ENCODE measurements around the gene GMDS.

GMDS gene

GRCh38 chr6:2030682-2031244 lies 214.6 kb downstream of the GMDS start:
- no peak for DNase-seq

DNA sequence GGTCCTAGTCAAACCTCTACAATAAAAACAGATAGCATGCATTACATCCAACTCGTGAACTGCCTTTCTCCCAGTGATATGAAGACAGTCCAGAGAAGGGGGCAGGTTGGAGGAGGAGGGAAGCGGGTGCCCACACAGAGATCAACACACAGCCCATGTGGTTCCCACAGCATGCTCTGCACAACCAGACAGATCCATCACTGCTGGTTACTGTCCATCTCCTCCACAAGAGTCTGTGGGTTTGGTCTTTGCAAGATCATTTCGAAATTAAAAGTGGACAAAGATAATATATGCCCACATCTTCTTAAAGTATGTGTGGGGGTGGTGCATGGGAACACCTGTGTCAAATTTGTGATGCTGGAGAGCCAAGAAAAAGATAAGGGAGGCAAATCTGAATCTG lies 215.5 kb downstream of the GMDS start:
- no peak for DNase-seq

DNA sequence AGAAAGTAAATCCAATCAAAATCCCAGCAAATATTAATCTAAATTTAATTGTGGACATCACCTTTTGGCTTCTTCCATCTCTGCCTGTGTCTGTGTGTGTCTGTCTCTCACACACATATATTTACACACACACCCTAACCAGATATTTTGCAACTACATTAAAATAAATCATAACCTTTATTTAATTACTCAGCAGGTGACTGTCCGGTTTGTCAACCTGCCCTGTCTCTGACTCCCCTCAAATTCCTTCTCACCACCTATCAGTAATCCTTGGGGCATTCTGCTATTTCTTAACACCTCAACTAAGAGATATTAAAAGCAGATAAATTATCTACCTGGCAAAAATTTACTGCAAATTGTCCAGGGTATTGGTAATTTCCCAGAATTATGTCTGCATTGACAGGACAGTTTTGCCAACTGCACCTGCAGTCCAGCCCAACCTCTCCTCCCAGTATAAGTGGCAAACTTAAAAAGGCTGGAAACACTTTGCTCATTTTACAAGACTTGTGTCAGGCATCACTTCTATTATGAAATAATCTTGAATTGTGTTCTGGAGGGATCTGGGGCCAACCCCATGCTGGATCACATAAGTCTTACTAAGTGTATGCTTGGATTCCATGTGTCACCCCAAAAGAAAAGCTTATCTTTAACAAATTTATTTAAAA lies 216.1 kb downstream of the GMDS start:
- DNase-seq, result no peak

- no peak for DNase-seq
These were observed 216.9 kb downstream of the GMDS start for GRCh38 chr6:2028457-2029038.

GRCh38 chr6:2026133-2026532 lies 219.3 kb downstream of the GMDS start:
- no peak for DNase-seq

DNA sequence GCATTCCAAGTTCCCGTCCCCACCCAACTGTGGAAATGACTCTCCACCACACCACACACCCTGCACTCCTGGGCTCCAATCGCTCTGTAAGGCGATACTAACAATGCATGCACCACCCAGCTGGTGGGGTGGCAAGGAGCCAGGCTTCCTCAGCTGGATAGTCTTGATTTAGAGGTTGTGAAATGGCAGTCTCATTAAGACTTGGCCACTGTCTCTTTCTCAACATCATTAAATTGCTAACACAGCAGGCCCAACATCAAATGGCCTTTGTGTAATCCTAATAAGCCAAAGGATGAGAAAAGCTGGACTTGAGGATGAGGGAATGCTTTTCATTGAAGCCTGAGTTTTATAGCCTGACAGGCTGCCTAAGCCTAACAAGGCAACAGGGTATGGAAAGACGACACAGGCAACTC lies 223.7 kb downstream of the GMDS start:
- no peak for DNase-seq

DNA sequence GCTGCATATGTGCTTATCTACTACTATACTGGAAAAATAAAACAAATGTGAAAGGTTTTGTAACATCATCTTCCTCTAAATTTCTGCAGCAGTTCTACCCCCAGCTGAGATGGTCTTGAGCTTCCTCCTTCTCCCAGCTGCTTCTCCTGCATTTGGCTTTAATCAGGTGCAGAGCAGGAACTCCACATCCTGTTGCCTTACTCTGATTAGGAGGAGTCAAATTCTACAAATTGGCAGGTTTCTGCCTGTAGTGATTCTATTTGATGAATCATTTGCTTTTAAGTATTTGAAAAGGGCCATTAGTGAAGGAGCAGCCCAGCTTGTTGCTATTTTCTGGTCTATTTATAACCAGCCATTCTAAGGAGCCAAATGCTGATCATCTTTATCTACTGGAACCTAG lies 224.5 kb downstream of the GMDS start:
- no peak for DNase-seq

GRCh38 chr6:2019051-2019450 lies 226.4 kb downstream of the GMDS start:
- DNase-seq, result no peak

- no peak for DNase-seq
These were observed 229.4 kb downstream of the GMDS start for GRCh38 chr6:2016040-2016439.

DNA sequence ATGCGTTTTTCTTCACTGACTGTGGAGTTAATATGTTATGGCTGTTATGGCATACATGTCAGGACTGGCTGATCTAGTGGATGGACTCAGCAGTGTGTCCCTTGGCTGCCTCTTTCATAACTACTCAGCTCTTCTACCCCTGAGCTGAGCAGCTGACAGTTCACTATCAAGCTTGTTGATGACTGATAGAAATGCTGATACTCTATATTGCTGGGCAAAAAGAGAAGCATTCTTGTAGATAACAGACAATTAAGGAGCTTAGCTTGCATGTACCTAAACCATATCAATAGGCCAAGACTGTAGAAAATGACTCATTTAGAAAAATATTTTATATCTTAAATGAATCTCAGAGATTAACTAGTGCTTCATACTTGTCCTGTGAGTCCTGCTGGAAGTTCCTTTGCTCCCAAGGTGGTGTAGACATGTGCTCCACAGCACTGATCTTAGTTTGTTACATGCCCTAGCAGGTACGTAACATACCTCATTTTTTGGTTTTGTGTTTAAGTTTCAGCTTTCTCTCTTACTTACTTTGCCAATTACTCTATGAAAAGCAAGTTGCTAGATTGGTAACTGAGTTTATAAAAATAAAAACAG lies 236.9 kb downstream of the GMDS start:
- DNase-seq, result no peak

DNA sequence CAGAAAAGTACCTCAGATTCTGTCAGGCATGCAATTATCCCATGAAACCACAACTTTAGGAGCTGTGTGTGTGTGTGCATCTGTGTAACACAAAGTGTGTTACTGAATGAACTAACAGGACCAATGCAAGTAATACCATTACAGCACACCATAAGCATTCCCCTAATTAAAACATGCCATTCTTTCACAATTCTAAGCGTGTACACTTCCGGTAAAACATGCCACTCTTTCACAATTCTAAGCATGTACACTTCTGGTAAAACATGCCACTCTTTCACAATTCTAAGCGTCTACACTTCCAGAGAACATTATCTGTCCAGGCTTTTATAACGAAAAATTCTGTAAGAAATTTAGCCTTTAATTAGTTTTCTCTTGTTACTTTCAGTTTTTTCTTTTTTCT lies 238.2 kb downstream of the GMDS start:
- no peak for DNase-seq

GRCh38 chr6:2004888-2005287 lies 240.5 kb downstream of the GMDS start:
- no peak for DNase-seq

DNA sequence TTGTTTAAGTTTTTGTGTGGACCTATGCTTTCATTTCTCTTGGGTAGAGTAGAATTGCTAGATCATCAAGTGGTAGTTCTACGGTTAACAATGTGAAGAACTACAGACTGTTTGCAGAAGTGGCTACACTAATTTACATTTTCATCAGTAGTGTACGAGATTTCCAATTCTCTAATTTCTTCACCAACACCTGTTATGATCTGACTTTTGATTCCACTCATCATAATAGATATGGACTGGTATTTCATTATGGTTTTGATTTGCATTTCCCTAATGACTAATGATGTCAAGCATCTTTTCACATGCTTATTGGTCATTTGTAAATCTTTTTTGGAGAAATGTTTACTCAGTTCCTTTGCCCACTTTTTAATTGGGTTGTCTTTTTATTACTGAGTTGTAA lies 244.4 kb downstream of the GMDS start:
- DNase-seq, result no peak

DNA sequence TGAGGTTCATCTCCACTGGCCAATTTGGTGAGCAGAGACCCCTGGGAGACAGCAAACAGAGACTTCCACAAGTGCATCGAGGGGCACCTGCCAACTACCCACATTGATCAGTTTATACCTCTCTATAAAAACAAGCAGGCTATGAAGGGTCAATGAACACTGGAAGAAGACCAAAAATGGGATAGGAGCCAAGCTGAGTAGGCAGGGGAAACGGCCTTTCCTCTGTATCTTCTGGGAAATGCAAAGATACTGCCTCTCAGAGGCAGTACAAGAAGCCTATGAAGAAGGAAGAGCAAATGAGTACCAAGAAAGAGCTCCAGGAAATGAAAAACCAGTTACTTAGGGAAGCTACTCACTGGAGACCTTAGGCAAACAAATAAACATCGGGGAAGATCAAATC lies 247.7 kb downstream of the GMDS start:
- DNase-seq, result no peak

DNA sequence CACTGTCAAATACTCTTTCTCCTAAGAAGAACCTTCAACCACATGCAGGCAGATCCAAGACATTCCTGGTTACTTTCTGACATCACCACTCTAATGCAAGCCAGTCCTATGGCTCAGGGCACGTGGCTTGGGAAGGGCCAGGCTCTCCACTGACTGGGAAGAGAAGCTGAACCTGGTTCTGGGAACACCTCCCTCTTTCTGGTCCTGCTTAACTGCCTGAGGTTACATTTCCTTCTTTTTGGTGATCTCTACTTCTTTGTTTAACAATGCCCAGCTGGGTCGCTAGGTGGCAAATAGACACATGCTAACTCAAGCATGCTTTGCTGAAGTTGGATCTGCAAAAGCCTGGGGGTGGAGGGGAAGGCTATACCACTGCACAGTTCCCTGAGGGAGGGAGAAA lies 249.8 kb downstream of the GMDS start:
- no peak for DNase-seq

- no peak for DNase-seq
These were observed 252.4 kb downstream of the GMDS start for GRCh38 chr6:1993042-1993441.

GRCh38 chr6:1991332-1991878 lies 254.0 kb downstream of the GMDS start:
- no peak for DNase-seq

DNA sequence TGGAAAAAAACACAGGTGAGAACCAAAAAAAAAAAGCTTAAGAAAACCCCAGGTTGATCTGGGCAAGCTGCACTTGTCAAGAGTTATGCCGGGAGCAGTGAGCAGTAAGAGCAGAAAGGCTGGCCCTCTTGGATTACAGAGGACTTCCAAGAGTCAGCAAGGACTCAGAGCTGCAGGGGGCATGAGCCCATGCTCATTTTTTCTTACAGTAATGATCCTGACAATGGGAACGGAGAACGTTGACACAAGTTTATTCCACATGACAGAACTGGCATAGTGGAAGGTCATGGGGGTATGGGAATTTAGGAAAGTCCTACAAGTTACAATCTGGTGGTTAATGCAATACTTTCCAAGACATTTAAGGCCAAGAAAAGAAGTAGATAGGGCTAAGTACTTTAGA lies 256.6 kb downstream of the GMDS start:
- no peak for DNase-seq

- no peak for DNase-seq
These were observed 257.8 kb downstream of the GMDS start for GRCh38 chr6:1987640-1988039.

DNA sequence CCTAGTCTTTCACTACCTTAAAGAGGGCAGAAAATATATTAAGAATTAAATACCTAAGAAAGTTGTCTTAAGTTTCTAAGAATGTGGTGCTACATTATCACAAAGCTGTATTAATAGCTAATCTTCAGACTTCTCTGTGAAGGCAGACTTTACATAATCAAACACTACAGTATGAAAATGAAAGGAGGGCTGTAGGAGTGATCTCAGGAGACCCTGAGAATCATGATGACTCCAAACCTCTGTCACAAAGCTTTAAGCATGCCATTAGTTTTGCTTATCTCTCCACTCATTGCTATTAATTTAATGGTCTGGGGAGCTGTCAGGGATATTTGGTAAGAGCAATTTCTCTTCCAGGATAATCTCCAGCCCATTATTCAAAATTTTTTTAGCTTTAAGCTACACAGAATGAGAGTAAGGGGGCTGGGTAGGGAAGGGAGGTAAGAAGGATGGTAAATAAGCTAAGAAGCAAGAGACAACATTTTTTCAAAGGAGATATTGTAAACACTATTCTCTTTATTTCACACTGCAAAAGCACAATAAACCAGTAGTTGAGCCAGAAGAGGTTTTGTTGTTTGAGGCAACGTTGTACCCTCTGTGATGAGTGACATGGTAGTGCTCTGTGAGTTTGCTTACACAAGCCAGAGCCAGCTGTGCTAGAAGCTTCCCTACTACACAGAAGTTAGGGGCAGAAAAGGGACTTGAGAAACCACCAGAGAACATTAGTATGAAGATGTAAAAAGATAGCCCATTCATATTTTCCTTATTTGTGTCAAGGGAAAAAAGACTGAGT lies 258.8 kb downstream of the GMDS start:
- no peak for DNase-seq

GRCh38 chr6:1984346-1984994 lies 260.9 kb downstream of the GMDS start:
- DNase-seq, result no peak

DNA sequence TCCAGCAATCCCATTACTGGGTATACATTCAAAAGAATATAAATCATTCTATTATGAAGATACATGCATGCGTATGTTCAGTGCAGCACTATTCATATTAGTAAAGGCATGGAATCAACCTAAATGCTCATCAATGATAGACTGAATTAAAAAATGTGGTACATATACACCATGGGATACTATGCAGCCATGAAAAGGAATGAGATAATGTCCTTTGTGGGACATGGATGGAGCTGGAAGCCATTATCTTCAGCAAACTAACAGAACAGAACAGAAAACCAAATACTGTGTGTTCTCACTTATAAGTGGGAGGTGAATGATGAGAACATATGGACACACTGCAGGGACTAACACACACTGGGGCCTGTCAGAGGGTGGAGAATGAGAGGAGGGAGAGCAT lies 261.6 kb downstream of the GMDS start:
- no peak for DNase-seq

- no peak for DNase-seq
These were observed 272.4 kb downstream of the GMDS start for GRCh38 chr6:1972962-1973361.
